Urinary bladder (tissue), 4 donors: ENCODE results near the gene CLDN12. TPM values are rescaled to one million over a fixed set of nuclear protein-coding genes. Genes with fewer than 3 reads are reported as not detected.
"Not testable (repeated sequence)": the region's sequence is repeated elsewhere in the genome, so short reads cannot be mapped to it uniquely, and the experiment has no call there.

Experiments used
- DNase-seq: peaks from one replicate; pipeline ENCODE4 v3.0.0-alpha.2; 2015; ENCODE audit errors: extremely low spot score
- H3K27ac ChIP-seq: one replicate; pipeline ENCODE4 v1.5.1; 2013; ENCODE audit warnings: low read depth, mild to moderate bottlenecking, moderate library complexity
- H3K36me3 ChIP-seq: one replicate; pipeline ENCODE4 v1.6.1; 2013; ENCODE audit warnings: mild to moderate bottlenecking, moderate library complexity; ENCODE audit not compliant: insufficient read depth
- H3K4me1 ChIP-seq: one replicate; pipeline ENCODE4 v1.6.1; 2013; ENCODE audit warnings: mild to moderate bottlenecking, moderate library complexity; ENCODE audit not compliant: insufficient read depth
- H3K4me3 ChIP-seq: one replicate; pipeline ENCODE4 v1.5.1; 2013; ENCODE audit warnings: low read depth, low read length
- WGBS: extraction: QIAGEN DNeasy Blood & Tissue Kit; methylation state at CpG from one replicate; pipeline ENCODE4 v1.1.7; 2013; 5-methylcytosine and 5-hydroxymethylcytosine counted together
- polyA plus RNA-seq: library from polyadenylated mRNA; stranded (reverse); fragments of 200-250 nt; gene quantifications from one replicate; pipeline ENCODE4 v1.2.3, GENCODE V29; 2013
- total RNA-seq: library from RNA; depleted of rRNA; stranded (reverse); fragments of >200 nt; gene quantifications from one replicate; pipeline ENCODE4 v1.2.3, GENCODE V29; 2014
- donor health status: healthy with polysubstance abuse.
- donor health status: healthy.

The CLDN12 gene
- total and polyA plus RNA-seq, 2 donors, result 20.2 to 39.8 TPM

- DNase-seq, result peak; percentile 53
- WGBS, result 32% methylated on average over 6 of the region's 6 CpGs
- no peak overlapping the region for H3K4me3 ChIP-seq
- H3K36me3 ChIP-seq, result no peaks in the 10 kb centered on the region
- no peak overlapping the region for H3K27ac ChIP-seq
- no peaks in the 10 kb centered on the region for H3K4me1 ChIP-seq
Measured at GRCh38 chr7:90455163-90456030, 52.1 kb downstream of the CLDN12 start.

GRCh38 chr7:90458104-90458503 is 54.8 kb downstream of the CLDN12 start:
- WGBS, result 74% methylated on average over 2 of the region's 2 CpGs
- no peak for DNase-seq
- Histone ChIP-seq H3K36me3 (no peaks in the 10 kb centered on the region), H3K4me3 (no peak overlapping the region), H3K27ac (no peak overlapping the region), H3K4me1 (no peaks in the 10 kb centered on the region)

- Histone ChIP-seq H3K36me3 (no peaks in the 10 kb centered on the region), H3K4me1 (no peaks in the 10 kb centered on the region), H3K4me3 (no peak overlapping the region), H3K27ac (no peak overlapping the region)
- WGBS, result 79% methylated on average over 4 of the region's 4 CpGs
- DNase-seq, result no peak
Measured at GRCh38 chr7:90459888-90460287, 56.6 kb downstream of the CLDN12 start.

- no peak overlapping the region for H3K4me3 ChIP-seq
- H3K27ac ChIP-seq, result no peak overlapping the region
- no peaks in the 10 kb centered on the region for H3K36me3 ChIP-seq
- DNase-seq, result no peak
- H3K4me1 ChIP-seq, result no peaks in the 10 kb centered on the region
Measured at GRCh38 chr7:90461219-90461618, 58.0 kb downstream of the CLDN12 start.

- H3K27ac ChIP-seq, DNase-seq, H3K36me3 ChIP-seq, H3K4me1 ChIP-seq: not testable (repeated sequence)
- H3K4me3 ChIP-seq, result peak overlapping the region; percentile 30
- 61% methylated on average over 4 of the region's 4 CpGs for WGBS
Measured at GRCh38 chr7:90463151-90463628, 59.9 kb downstream of the CLDN12 start.

Other genes starting within 250 kb of the CLDN12 start
- 5.8 TPM for gene STEAP1, start 249.0 kb upstream of the CLDN12 start, total RNA-seq
- gene STEAP1, start 249.0 kb upstream of the CLDN12 start, polyA plus RNA-seq, result 8.1 TPM
- gene STEAP2, start 191.7 kb upstream of the CLDN12 start, total RNA-seq, result 31.4 TPM
- 8.7 TPM for gene STEAP2, start 191.7 kb upstream of the CLDN12 start, polyA plus RNA-seq
- gene CFAP69, start 158.3 kb upstream of the CLDN12 start, total RNA-seq, result 19.1 TPM
- gene CFAP69, start 158.3 kb upstream of the CLDN12 start, polyA plus RNA-seq, result 2.4 TPM
- not detected for gene FAM237B, start 82.2 kb upstream of the CLDN12 start, total RNA-seq
- not detected for gene FAM237B, start 82.2 kb upstream of the CLDN12 start, polyA plus RNA-seq
- gene GTPBP10, start 56.7 kb upstream of the CLDN12 start, total RNA-seq, result 32.9 TPM
- 8.2 TPM for gene GTPBP10, start 56.7 kb upstream of the CLDN12 start, polyA plus RNA-seq
- not detected for gene PTTG1IP2, start 66.2 kb downstream of the CLDN12 start, total RNA-seq
- not detected for gene PTTG1IP2, start 66.2 kb downstream of the CLDN12 start, polyA plus RNA-seq
- gene CDK14, start 192.9 kb downstream of the CLDN12 start, total RNA-seq, result 78.5 TPM
- gene CDK14, start 192.9 kb downstream of the CLDN12 start, polyA plus RNA-seq, result 8.8 TPM